WERI-Rb-1 (cell line): ENCODE results near the gene DERL2.

Source experiments
- DNase-seq: peaks from one replicate; pipeline ENCODE4 v3.0.0-alpha.2; 2020
- H3K27ac ChIP-seq: fragments of 250-450 bp; sonication (Bioruptor Pico); 2 replicates; pipeline ENCODE4 v1.5.1; 2020; ENCODE audit warnings: mild to moderate bottlenecking, moderate library complexity
- H3K27me3 ChIP-seq: fragments of 250-450 bp; sonication (Bioruptor Pico); 2 replicates; pipeline ENCODE4 v1.5.1; 2021; ENCODE audit warnings: mild to moderate bottlenecking, low read depth, moderate library complexity; ENCODE audit not compliant: insufficient read depth, severe bottlenecking
- H3K36me3 ChIP-seq: fragments of 250-450 bp; sonication (Bioruptor Pico); 2 replicates; pipeline ENCODE4 v1.5.1; 2020; ENCODE audit warnings: mild to moderate bottlenecking, moderate library complexity
- H3K4me3 ChIP-seq: 2 replicates; pipeline ENCODE4 v1.5.1; 2011; ENCODE audit warnings: low read depth, mild to moderate bottlenecking, control low read depth, low read length
- H3K9me3 ChIP-seq: fragments of 250-450 bp; sonication (Bioruptor Pico); 2 replicates; pipeline ENCODE4 v1.5.1; 2021; ENCODE audit warnings: mild to moderate bottlenecking, moderate library complexity; ENCODE audit not compliant: severe bottlenecking
- CTCF ChIP-seq: IDR thresholded peaks from 2 replicates; pipeline ENCODE4 v1.5.1; 2011; ENCODE audit warnings: low read depth, mild to moderate bottlenecking, control low read depth, inconsistent platforms, low read length

DERL2 gene

GRCh38 chr17:5485270-5486205 is at the start of gene DERL2:
TSS of gene DERL2 (minus strand) at chr17:5486178. CDS start at chr17:5486161, 17 bp downstream.
- H3K27me3 ChIP-seq = no peaks in the 10 kb centered on the region
- H3K36me3 ChIP-seq = peaks cover 83% of the 10 kb centered on the region
- peak within 1 kb of the TSS; percentile 64 for H3K4me3 ChIP-seq
- TF ChIP-seq CTCF = no peak
- peak within 1 kb of the TSS; percentile 98 for H3K27ac ChIP-seq
- no peaks in the 10 kb centered on the region for H3K9me3 ChIP-seq
- DNase-seq = peak; percentile 78

GRCh38 chr17:5535436-5535835 is 49.5 kb upstream of the DERL2 start:
- TF ChIP-seq CTCF = no peak
- Histone ChIP-seq H3K9me3 (no peaks in the 10 kb centered on the region), H3K36me3 (no peaks in the 10 kb centered on the region), H3K27ac (no peak overlapping the region), H3K27me3 (no peaks in the 10 kb centered on the region), H3K4me3 (no peak overlapping the region)
- no peak for DNase-seq

GRCh38 chr17:5533486-5534315 is 47.7 kb upstream of the DERL2 start:
- DNase-seq = no peak
- Histone ChIP-seq H3K9me3 (no peaks in the 10 kb centered on the region), H3K27ac (no peak overlapping the region), H3K36me3 (no peaks in the 10 kb centered on the region), H3K4me3 (no peak overlapping the region), H3K27me3 (no peaks in the 10 kb centered on the region)
- no peak for TF ChIP-seq CTCF

- no peaks in the 10 kb centered on the region for H3K9me3 ChIP-seq
- TF ChIP-seq CTCF = no peak
- no peaks in the 10 kb centered on the region for H3K36me3 ChIP-seq
- H3K27me3 ChIP-seq = no peaks in the 10 kb centered on the region
- no peak overlapping the region for H3K27ac ChIP-seq
- DNase-seq = no peak
- no peak overlapping the region for H3K4me3 ChIP-seq
Observed at GRCh38 chr17:5532581-5532980, 46.6 kb upstream of the DERL2 start.

- TF ChIP-seq CTCF = no peak
Observed at GRCh38 chr17:5531085-5531418, 45.1 kb upstream of the DERL2 start.

More at GRCh38 chr17:5531085-5531418, 45.1 kb upstream of the DERL2 start:
- Histone ChIP-seq H3K27ac (no peak overlapping the region), H3K36me3 (no peaks in the 10 kb centered on the region), H3K4me3 (no peak overlapping the region), H3K27me3 (no peaks in the 10 kb centered on the region), H3K9me3 (no peaks in the 10 kb centered on the region)
- DNase-seq = no peak
